Measurements from ENCODE around the gene ZSWIM1. TPM values are rescaled to one million over a fixed set of nuclear protein-coding genes. Genes with fewer than 3 reads are reported as not detected.

Gene ZSWIM1
- total RNA-seq, 1 donor from 2014 or later, result 10.7 TPM

DNA sequence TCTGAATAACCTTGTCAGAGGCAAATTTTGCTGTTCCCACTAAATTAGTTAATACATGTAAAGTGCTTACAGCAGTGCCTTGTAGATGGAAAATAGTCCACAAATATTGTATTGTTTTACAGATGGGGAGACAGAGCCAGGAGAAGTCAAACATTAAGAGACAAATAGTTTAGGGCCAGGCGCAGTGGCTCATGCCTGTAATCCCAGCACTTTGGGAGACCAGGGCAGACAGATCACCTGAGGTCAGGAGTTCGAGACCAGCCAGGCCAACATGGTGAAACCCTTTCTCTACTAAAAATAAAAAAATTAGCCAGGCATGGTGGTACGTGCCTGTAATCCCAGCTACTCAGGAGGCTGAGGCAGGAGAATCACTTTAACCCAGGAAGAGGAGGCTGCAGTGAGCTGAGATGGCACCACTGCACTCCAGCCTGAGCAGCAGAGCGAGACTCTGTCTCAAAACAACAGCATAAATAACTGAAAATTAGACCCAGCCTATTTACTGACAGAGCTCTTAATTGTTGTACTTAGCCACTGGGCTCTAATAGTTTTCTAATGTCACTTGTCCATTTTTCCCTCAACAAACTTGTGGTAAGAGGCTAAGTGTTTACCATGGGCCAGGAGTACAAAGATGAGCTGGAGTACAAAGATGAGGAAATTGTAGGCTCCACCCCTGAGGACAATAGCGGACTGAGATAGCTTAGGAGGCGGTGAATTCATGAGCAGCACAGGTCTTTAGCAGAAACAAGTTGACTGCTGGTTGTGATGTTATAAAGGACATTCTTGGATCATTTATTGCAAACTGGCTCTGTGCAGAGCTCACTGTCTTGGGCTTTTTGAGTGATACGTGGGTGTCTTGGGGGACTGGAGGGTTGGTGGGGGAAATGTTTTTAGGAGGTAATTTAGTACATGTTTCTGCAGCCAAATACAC lies 17.2 kb upstream of the ZSWIM1 start:
- H3K36me3 ChIP-seq, result no peaks in the 10 kb centered on the region
- Mint-ChIP-seq H3K4me1 (no peaks in the 10 kb centered on the region), H3K36me3 (no peaks in the 10 kb centered on the region), H3K4me3 (no peak overlapping the region), H3K27ac (peak overlapping the region; percentile 35), H3K27me3 (ENCODE audit: insufficient read depth, low read depth) (peaks cover 2% of the 10 kb centered on the region), H3K9me3 (no peaks in the 10 kb centered on the region)
- H3K4me1 ChIP-seq, result no peaks in the 10 kb centered on the region
- H3F3A ChIP-seq (ENCODE audit: low read depth), result no peaks in the 10 kb centered on the region
- H3K27ac ChIP-seq, result no peak overlapping the region
- no peak overlapping the region for H2AFZ ChIP-seq (replicated peaks)
- DNase-seq (ENCODE audit: low spot score), result no peak
- H3K4me3 ChIP-seq, result no peak overlapping the region
- no peaks in the 10 kb centered on the region for H4K20me1 ChIP-seq (ENCODE audit: low read depth)
- H3K9ac ChIP-seq, result no peak overlapping the region
- H3K4me2 ChIP-seq, result no peak overlapping the region
- no peaks in the 10 kb centered on the region for H3K27me3 ChIP-seq
- no peaks in the 10 kb centered on the region for H3K9me3 ChIP-seq (ENCODE audit: low read depth)
- TF ChIP-seq EZH2phosphoT487 (IDR thresholded peaks at IDR 0.05) (no peak), CTCF (IDR thresholded peaks at IDR 0.05) (no peak)
- H3K79me2 ChIP-seq (ENCODE audit: low read depth), result no peaks in the 10 kb centered on the region

GRCh38 chr20:45866454-45866853 lies 14.6 kb upstream of the ZSWIM1 start:
- H3K27me3 Mint-ChIP-seq (ENCODE audit: insufficient read depth, low read depth), result no peaks in the 10 kb centered on the region
- TF ChIP-seq CTCF (IDR thresholded peaks at IDR 0.05), result no peak
- TF ChIP-seq EZH2 (IDR thresholded peaks at IDR 0.05), result no peak
- no peak for TF ChIP-seq EZH2phosphoT487 (IDR thresholded peaks at IDR 0.05)
- no peak overlapping the region for H3K4me3 Mint-ChIP-seq
- Histone ChIP-seq H3K4me2 (no peak overlapping the region), H2AFZ (replicated peaks) (no peak overlapping the region), H3K36me3 (no peaks in the 10 kb centered on the region), H3K79me2 (ENCODE audit: low read depth) (no peaks in the 10 kb centered on the region), H3K27ac (no peak overlapping the region), H3K4me3 (no peak overlapping the region), H3K9ac (no peak overlapping the region), H3K4me1 (no peaks in the 10 kb centered on the region), H3K9me3 (ENCODE audit: low read depth) (no peaks in the 10 kb centered on the region), H3K27me3 (no peaks in the 10 kb centered on the region), H3F3A (ENCODE audit: low read depth) (no peaks in the 10 kb centered on the region), H4K20me1 (ENCODE audit: low read depth) (no peaks in the 10 kb centered on the region)
- no peaks in the 10 kb centered on the region for H3K36me3 Mint-ChIP-seq
- DNase-seq (ENCODE audit: low spot score), result no peak
- no peak overlapping the region for H3K27ac Mint-ChIP-seq
- H3K4me1 Mint-ChIP-seq, result no peaks in the 10 kb centered on the region
- H3K9me3 Mint-ChIP-seq, result no peaks in the 10 kb centered on the region

- no peak overlapping the region for H3K27ac Mint-ChIP-seq
- Histone ChIP-seq H3K27ac (no peak overlapping the region), H3K36me3 (no peaks in the 10 kb centered on the region), H3F3A (ENCODE audit: low read depth) (no peaks in the 10 kb centered on the region), H3K9me3 (ENCODE audit: low read depth) (no peaks in the 10 kb centered on the region), H3K79me2 (ENCODE audit: low read depth) (no peaks in the 10 kb centered on the region), H3K4me2 (no peak overlapping the region), H3K27me3 (no peaks in the 10 kb centered on the region), H3K4me3 (no peak overlapping the region), H4K20me1 (ENCODE audit: low read depth) (no peaks in the 10 kb centered on the region), H3K4me1 (no peaks in the 10 kb centered on the region), H3K9ac (no peak overlapping the region), H2AFZ (replicated peaks) (no peak overlapping the region)
- no peak overlapping the region for H3K4me3 Mint-ChIP-seq
- no peaks in the 10 kb centered on the region for H3K36me3 Mint-ChIP-seq
- H3K27me3 Mint-ChIP-seq (ENCODE audit: insufficient read depth, low read depth), result no peaks in the 10 kb centered on the region
- DNase-seq (ENCODE audit: low spot score), result no peak
- no peaks in the 10 kb centered on the region for H3K4me1 Mint-ChIP-seq
- TF ChIP-seq EZH2phosphoT487 (IDR thresholded peaks at IDR 0.05) (no peak), EZH2 (IDR thresholded peaks at IDR 0.05) (no peak), CTCF (IDR thresholded peaks at IDR 0.05) (no peak)
- H3K9me3 Mint-ChIP-seq, result no peaks in the 10 kb centered on the region
These were observed 13.8 kb upstream of the ZSWIM1 start for GRCh38 chr20:45867136-45867818.
